HS-5 (cell line): Measurements from ENCODE around the gene PARD3.

Experiments used
- DNase-seq: peaks from one replicate; pipeline ENCODE4 v3.0.0-alpha.2; 2012; ENCODE audit warnings: low read depth

Gene PARD3

DNA sequence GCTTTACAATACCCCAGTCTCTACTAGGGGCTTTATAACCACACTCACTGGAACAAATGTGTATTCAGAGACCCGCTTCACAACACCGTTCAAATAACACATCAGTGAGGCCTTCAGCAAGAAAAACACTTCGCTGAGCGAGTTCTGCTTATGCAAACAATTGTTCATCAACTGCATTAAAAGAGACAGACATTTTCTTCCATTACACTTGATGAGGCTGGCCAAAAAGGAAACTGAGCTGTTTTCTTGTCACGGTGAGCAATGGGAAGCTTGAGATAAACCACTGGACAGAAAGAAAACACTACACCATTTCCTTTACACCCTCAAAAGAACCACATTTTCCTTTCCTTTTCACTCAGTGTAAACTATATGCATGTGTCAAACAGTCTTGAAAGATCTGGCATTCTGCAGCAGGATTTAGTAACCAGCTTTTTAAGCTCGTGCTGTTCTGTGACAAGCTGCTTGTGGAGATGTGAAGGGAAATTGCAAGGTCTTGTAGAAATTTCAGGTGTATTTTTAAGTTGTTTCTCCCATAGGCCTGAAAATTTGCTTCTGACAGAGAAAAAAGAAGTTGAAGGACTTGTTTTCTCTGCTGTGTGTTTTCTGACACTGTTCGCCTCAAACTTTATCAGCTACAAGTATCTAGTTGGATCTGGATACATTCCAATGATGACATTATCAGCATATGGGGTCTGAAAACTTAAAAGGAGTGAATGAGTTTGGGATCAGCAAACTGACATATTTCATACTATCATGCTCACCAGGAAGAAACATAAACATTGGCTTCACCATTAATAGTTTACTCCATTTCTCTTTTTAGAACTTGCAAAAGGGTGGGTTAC, 693.1 kb downstream of the PARD3 start:
- no peak for DNase-seq

DNA sequence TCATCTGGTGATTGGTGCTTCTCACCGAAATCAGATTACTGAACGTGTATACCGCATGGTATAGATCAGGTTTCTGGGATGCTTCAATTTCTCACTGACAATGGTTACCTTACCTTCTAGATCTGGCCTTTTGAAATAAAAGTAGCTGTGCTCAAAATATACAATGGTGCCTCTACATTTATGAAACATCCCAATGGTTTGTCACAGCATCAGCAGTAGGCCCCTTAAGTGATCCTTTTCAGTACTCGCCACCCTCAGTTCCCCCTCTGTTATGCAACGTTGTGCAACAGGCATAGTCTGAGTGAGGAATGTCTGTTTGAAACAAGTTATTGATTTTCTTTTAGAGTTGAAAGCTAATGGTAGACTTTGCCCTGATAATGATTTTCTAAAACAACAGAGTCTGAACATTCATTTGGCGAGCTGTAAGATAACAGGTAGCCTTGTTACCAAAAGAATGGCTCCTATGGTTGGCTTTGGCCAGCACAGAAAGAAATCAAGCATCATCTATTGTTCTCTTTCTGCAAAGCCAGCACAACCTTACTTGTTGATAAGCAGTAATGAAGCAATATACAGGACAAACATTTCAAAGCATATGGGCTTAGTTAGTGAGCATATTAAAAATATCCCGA, 693.9 kb downstream of the PARD3 start:
- DNase-seq: no peak

DNA sequence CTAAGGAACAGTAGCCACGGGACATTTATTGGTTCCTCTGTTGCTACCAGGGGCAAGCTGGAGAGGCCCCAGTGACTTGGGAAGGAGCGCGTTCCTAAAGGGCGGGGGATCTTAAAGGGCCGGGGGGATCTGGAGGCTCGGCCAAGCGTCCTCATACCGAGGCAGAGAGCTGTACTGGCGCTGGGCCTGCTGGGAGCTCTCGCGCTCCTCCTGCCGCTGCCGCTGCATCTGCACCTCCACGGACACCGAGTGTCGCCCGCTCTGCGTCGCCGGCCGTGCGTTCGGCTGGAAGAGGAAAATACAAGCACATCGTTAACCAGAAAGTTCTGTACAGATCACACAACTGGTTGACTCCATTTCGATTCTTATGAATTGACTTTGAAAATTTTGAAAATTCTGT, 695.6 kb downstream of the PARD3 start:
- no peak for DNase-seq

DNA sequence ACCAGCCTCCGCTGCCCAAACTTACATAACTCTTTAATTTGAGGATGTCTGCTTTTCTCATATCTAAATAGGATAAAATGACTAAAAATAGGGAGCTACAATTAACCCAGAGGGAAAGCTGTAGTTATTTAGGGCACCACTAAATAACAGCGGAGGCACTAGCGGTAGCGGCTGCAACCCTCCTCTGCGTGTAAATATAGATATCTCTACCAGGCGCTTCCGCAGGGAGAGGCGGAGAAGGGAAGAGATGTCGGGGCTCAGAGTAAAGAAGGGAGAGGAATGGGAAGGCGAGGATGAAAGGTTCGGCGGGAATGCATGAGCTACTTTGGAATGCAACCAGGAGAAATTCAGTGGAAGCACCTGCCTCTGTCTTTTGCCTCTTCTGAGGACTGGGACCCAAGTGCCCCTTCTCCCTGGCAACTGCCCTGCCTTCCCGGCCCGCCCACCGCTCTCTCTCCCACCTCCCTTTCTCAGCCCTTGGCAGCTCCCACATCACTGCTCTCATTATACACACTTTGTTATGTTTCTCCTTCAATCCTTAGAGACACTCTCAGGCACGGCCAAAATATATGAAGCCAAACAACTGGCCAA, 698.3 kb downstream of the PARD3 start:
- DNase-seq: no peak

DNA sequence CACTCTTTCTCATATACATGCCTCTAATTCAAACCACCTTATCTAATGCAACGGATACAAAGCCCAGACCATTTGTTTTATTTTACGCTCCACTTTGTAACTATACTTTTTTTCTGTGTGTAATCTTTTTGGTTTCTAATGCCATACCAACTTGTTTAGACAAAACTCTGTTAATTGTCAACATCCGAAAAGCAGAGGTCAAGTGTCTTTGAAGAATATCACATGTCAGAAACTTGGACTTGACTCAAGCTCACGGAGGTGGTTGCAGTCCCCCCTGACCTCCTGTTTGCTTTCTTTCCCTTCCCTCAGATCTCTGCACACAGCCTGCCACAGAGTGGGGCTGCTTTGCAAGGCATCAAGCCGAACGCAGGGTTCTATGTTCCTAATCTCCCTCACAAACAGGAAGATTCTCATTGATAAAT, 698.9 kb downstream of the PARD3 start:
- no peak for DNase-seq

DNA sequence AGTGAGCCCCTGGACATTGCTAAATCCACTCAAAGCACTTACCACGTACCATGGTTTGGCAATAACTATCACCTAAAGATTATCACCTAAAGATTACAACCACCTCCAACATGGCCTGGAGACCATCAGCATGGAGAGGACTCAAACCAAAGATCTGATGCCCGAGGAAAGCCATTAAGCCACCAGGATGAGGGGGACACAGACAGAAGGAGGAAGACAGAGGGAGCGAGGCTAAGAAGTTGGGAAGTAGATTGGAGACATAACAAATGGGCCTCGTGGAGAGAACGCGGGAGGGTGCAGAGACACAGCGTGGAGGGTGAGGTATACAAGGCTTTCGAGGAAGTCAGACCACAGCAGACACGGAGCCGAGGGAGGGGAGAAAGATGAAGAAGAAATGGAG, 700.2 kb downstream of the PARD3 start:
- no peak for DNase-seq

DNA sequence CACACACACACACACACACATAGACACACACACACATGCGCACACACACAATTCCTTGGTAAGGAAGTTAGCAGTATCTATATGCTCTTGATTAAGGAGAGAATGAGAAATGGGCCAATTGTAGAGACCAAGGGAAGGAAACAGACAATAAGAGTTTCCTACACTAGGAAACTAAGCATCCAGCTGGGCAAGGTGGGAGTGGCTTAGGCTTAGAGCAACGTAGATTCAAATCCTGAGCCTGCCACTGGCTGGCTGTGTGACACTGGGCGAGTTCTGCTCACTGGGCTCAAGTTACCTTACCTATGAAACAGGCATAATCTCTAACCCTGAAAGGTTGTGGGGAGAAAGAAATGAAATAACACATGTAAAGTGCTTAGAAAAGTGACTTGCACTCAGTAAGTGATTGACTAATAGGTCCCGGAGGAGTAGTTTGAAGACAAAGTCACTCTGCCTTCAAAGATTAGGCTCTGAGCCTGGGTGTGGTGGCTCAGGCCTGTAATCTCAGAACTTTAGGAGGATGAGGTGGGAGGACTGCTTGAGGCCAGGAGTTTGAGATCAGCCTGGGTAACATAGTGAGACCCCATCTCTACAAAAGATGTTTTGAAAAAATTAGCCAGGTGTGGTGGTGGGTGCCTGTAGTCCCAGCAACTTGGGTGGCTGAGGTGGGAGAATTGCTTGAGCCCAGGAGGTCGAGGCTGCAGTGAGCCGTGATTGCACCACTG, 701.4 kb downstream of the PARD3 start:
- DNase-seq: no peak

DNA sequence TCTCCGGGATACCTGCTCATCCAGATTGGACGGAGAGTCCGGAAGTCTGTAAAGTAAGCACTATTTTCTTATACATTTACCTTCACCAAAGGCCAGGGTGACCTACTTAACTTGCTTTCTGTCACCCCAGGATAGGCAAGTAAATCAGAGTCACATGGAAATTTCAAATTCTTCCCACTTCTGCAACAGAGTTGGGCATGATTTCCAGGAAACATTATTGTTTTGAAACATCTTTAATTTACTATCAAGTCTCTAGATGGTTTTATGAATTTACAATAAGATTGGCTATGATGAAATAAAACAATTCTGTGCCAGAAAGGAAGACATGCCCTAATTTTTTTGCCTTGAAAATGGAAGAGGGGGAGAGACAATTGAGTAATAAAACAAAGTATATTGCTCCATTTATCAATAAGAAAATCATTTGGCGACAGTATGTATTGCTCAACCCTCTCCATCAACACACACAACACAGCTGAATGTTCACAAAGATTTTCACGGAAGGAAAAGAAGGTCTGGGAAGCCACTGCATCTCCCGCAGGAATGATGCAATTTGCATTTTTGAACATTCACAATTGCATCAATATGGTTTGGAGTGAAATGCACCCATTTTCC, 702.8 kb downstream of the PARD3 start:
- no peak for DNase-seq

DNA sequence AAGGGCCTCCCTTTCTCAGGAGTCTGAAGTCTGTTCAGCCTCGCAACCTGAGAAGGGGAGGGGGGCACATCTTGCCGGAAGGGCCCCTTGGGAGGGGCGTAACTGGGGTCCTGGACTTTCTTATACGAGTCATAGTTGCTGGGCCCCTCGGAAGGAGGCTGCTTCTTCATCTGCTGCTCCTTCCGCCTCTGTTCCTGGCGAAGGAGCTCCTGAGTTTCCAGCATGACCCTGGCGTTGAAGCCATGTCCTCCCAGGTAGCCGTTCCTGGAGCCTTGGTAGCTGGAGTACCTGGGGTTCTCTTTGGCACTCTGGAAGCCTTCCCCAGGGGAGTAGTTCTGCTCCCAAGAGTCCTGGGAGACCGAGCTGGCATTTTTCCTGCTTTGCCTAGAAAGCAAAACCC, 703.9 kb downstream of the PARD3 start:
- DNase-seq: no peak

DNA sequence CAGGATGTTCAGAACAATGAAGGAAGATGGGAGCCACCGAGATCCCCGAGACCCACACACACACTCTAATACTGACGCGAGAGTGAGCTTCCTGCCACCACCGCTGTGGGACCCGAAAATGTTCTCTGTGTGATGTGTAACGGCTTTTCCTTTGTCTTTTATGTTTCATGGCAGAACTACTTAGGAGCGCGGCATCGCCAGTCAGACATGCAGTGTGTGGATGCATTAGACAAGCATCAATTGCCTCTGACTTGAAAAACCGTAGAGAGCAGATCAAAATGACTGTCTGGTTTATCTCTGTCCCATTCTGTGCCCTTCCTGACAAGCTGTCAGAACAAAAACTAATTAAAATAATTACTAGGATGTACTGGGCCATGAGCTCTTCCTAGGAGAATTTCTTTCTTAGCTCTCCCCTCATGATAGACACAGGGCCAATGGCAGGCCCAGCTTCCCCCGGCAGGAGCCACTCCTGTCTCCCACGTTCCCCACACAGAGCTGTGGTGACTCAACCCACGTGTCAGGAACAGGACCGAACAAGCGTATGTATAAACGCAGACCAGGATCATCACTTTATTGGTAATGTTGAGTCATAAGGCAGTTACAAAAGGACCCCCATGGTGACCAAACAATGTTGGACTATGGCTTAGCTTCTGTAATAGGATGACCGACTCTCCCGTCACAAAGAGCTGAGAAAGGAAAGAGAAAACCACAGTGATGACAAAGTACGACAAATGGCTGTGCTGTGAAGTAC, 705.0 kb downstream of the PARD3 start:
- DNase-seq: peak; percentile 48

DNA sequence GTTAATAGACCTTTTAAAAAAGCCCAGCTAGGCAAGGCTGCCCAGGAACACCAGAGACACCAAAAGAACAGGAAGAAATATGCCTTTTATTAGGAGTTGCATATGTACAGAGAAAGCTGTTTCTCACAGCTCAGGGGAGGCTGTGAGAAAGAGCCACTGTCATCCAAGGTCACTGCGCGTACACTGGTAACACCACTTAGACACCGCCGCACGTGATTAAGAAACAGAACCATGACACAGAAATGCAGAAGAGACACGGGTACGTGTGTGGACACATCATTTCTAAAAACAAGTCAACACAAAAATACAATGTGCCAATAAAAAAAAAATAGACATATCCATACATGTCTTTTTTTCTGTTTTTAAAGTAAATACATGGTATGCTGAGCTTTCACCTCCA, 705.6 kb downstream of the PARD3 start:
- no peak for DNase-seq

DNA sequence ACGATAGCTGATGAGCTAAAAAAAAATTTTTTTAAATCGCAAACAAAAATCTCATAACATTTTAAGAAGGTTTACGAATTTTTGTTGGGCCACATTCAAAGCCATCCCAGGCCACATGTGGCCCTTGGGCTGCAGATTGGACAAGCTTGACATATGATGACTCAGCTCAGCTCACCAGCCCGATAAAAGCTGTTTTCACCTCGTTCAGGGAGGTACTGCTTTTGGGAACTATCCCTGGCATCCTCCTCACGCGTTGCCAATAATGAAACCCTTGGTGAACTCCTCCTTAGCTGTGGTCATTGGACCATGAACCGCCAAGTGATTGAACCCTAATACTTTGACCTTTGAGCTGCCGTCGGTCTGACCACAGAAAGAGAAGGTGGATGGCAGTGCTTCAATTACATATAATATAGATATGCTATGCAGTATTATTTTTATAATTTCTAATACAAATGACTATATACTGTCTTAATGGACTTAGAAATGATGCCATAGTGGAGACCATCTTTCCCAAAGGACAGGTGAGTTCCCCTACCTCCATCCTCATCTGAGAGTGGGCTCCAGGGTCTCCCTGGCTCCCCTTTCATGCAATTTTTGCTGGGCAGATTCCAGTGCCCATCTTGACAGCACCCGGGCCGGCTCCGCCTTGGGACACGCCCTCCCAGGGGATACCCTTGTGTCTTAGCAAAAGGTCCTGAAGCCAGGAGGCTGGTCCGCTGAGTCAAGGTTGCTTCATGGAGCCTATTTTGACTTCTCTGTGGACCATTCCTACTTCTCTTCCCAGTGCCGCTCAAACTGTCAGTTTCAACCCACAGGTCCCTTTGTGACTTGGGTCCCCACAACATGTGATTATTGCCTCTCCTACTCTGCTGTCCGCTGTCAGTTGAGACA, 707.2 kb downstream of the PARD3 start:
- DNase-seq: no peak

DNA sequence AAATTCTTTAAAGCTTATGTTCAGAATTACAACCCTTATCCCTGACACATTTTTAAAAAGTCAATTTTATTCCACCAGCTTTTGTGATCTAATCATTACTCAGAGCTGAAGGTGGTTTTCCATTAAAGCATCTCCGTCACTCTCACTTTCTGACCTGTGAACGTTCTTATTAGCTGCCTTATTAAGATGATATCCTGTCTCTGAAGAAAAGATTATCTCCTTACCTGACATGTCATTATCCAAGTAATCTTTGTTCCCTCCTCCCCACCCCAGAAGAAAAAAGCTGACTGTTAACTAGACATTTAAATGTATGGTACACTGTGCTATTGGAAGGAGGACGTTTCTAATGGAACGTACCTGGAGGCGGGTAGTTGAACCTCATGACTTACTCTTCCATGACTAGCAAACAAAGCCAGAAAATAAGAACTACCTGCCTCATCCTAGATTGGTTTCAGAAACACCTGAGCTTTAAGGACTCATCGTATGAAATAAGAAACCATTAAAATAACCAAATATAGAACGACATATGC, 708.7 kb downstream of the PARD3 start:
- no peak for DNase-seq

DNA sequence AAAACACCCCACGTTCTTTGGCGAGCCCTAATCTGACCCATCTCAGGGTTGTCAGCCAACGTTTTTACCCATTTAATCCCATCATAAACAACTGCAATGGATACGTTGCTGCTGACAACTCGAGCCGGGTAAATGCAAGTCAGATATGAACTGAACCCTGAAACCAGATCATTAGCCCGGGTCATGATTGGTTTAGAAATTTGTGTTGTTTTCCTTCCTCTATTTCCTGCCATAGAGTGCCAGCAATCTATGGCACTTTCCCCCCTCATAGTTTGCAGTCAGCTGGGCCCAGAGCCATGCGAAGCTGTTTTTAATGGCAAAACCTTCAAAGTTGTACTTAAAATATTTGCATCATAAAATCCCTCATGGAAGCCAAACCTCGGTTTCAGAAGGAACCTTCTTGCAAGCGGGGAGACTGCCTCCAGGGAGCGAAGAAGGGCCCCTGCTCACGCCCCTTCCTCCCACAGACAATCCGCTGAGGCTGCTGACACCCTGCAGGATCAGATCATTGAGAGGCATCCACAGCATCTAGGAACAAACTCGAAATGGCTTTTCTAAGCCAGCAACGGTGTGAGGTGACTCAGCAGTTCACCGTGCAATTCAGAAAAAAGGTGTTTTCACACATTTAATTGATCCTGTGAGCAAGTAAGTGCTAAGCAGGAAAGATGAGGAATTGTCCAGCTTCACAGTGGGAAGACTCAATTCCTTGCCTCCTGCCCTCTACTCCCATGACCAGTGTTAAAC, 710.1 kb downstream of the PARD3 start:
- DNase-seq: no peak

DNA sequence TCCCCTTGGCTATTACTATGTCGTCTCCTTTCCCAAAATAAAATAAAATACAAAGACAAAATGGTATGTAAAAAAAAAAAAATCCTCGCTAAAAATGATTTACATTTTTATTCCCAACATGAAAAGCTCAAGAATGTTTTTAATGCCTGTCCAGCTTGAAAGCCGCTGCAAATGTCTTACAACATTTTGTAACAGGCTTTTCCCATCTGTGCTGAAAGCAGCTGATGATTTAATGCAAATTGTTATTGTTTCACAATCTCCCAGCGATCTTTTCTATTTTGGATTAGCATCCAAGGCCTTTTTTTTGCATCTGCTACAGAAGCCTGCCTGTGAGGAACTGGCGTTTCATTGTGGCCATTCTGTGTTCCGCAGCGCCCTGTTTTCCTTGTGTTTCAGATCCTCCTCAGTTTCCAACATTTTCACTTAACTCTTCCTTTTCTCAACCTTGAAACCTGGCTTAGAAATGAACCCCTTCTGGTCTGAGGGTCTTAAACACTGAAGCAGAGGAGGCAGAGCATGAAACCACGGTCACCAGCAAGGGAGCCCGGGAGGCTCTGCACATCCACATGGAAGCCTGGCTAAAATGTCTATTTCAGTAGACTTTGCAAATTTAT, 712.1 kb downstream of the PARD3 start:
- no peak for DNase-seq

DNA sequence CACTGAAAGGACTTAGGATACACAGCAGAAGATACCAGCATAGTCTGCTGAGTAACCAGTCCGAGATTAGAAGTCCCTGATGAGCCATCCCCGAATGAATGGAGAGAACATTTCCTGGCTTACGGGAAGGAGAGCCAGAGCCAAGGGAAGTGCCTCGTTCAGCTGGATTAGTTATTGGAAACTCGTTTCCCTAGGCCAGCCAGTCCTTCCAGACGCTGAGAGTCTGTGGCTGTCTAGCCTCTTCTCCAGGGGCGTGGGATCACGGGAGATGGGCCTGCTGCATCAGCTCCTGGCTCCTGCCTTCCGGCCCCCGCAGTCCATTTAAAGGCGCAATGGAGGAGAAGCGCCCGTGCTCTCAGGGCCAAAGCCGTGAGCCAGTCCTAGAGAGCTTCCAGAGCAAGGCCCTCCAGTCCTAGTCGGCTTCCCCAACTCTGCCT, 712.8 kb downstream of the PARD3 start:
- DNase-seq: no peak

DNA sequence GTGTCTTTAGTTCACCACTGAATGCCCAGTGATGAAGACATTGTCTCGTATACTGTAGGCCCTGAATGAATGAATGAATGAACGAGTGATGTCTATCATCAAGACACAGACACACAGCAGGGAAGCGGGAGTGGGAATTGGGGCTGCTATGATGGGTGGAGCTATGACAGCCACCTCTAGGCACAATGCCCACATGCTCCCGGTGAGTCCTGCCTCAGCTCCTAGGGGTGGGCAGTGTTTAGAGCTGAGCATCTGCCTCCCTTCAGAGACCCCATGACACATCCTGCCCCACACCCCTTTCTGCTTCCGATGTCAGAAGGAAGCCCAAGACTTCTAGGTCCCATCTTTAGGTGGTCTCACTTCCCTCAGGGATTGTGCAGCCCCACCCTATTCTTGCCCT, 714.1 kb downstream of the PARD3 start:
- DNase-seq: no peak

DNA sequence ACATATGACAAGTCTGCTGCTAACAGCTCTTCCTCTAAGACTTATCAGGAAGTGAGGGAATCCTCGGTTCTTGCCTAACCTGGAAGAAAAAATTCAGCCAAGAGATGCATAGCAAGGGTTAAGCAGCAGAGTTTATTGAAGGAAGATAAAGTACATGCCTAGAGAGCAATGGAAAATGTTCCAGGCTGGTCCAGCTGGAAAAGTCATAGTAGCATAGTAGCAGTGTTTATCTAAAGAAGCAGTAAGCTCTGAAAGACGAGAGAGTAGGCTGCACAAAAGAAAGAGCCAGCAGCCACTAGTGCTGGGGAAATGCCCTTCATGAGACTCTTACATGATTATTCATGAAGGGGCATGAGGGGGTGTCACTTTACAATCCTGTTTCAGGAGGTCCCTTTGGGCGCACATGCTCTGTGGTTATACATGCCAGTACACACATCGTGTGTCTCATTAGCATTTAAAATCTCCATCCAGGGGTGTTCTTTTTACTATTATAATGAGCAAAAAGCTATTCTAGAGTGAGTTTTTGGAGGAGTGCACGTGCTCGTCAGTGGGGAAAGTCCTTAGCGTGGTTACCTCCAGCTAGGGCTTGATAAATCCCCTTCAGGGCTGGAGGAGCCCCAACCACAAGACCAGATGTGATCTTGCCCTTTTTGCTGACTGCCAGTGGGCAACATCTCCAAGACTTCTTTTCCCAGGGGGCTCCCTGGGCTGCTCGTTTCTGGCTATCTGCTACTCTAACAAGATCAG, 716.1 kb downstream of the PARD3 start:
- DNase-seq: no peak
